Liver (tissue), 3 donors: ENCODE measurements around the gene BLNK.

Source experiments
- CTCF ChIP-seq: fragments of 150-350 bp; IDR thresholded peaks from 2 replicates; pipeline ENCODE4 v1.5.1; 2017; ENCODE audit warnings: improper control_type of control experiment, low read depth, low read length; ENCODE audit not compliant: missing input control
- GABPA ChIP-seq, 2 donors: IDR thresholded peaks in 1 of 2; conservative IDR thresholded peaks in 1 of 2; 2 replicates each; pipeline ENCODE4 v1.6.1; 2016; ENCODE audit warnings: antibody characterized with exemption in 2 of 2, mild to moderate bottlenecking in 1 of 2, moderate library complexity in 1 of 2
- RAD21 ChIP-seq, 2 donors: IDR thresholded peaks; 2 replicates each; pipeline ENCODE4 v1.6.1; 2016; ENCODE audit warnings: antibody characterized with exemption in 2 of 2, mild to moderate bottlenecking in 2 of 2
- SP1 ChIP-seq: IDR thresholded peaks from 2 replicates; pipeline ENCODE4 v1.6.1; 2018; ENCODE audit warnings: antibody characterized with exemption, mild to moderate bottlenecking
- TAF1 ChIP-seq: conservative IDR thresholded peaks from 2 replicates; pipeline ENCODE4 v1.6.1; 2016; ENCODE audit warnings: antibody characterized with exemption, mild to moderate bottlenecking
- donor health status: healthy.
- donor health status: healthy.

DNA sequence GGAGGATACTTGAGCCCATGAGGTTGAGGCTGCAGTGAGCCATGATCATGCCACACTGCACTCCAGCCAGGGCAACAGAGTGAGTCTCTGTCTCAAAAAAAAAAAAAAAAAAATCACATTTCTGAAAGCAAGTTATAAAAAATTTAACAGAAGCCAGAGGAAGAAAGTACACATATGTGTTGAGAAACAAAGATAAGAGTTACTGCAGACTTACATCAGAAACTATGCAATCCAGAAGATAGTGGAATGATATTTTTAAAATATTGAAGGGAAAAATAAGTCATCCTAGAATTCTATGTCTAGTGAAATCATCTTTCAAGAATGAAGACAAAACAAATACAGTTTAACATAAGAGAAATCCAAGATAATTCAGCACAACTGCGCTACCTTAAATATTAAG lies 94.4 kb downstream of the BLNK start:
- TF ChIP-seq CTCF = no peak
- TF ChIP-seq RAD21 (IDR thresholded peaks at IDR 0.05) = no peak
- no peak for TF ChIP-seq SP1
- no peak for TF ChIP-seq TAF1
- no peak for TF ChIP-seq GABPA (IDR thresholded peaks at IDR 0.05 in 1 of 2, conservative IDR thresholded peaks at IDR 0.05 in 1 of 2)
